ENCODE results near the gene PIK3CB. TPM values are rescaled to one million over a fixed set of nuclear protein-coding genes. Genes with fewer than 3 reads are reported as not detected.
"Not testable (repeated sequence)": the region's sequence is repeated elsewhere in the genome, so short reads cannot be mapped to it uniquely, and the experiment has no call there.

Gene PIK3CB
- total RNA-seq, 1 experiment from 2014 or later = 73.9 TPM

- in situ Hi-C loops (cut with HindIII; ENCODE audit: low pct_unique_long_range_greater_than_20kb, low sequenced_read_pairs); CTCF ChIA-PET; BruUV-seq (replicated peaks); intact Hi-C loops (cut with micrococcal nuclease; ENCODE audit: unreplicated experiment); ATAC-seq; H3K4me3 ChIP-seq (ENCODE audit: low read depth in 2 of 2, low read length in 2 of 2); H3K27me3 ChIP-seq (ENCODE audit: control insufficient read depth, insufficient read depth, low read length); DNase-seq (ENCODE audit: low read depth, low spot score); POLR2A ChIA-PET; H3K36me3 ChIP-seq (ENCODE audit: control insufficient read depth, insufficient read depth, low read length); H3K9me3 ChIP-seq (ENCODE audit: control insufficient read depth, insufficient read depth, low read depth, low read length): not testable (repeated sequence)
- Histone ChIP-seq H3K4me1 (ENCODE audit: control insufficient read depth, insufficient read depth, low read length) (peaks cover 30% of the 10 kb centered on the region; the same call in 1 of the 2 replicates), H3K27ac (ENCODE audit: low read length) (peak overlapping the region; percentile 62; the same call in 1 of the 2 replicates)
Observed at GRCh38 chr3:138680974-138681373, 153.8 kb downstream of the PIK3CB start.

DNA sequence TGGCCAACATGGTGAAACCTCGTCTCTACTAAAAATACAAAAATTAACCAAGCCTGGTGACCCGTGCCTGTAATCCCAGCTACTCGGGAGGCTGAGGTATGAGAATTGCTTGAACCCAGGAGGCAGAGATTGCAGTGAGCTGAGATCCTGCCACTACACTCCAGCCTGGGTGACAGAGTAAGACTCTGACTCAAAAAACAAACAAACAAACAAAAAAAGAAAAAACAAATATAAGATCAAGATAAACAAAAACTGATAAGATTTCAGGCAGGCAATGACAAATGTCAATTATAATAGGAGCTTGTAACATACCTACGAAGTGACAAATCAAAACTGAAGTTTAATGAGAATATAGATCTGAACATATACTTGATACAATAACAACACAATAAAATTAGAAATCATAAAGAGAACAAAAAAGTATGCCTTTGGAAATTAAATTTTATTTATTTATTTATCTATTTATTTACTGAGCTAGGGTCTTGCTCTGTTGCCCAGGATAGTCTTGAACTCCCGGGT, 155.8 kb downstream of the PIK3CB start:
- BruUV-seq (replicated peaks) = no TSS peak
- Histone ChIP-seq H3K27ac (ENCODE audit: low read length) (peak overlapping the region; percentile 54), H3K27me3 (ENCODE audit: control insufficient read depth, insufficient read depth, low read length) (no peaks in the 10 kb centered on the region), H3K36me3 (ENCODE audit: control insufficient read depth, insufficient read depth, low read length) (peaks cover 4% of the 10 kb centered on the region), H3K9me3 (ENCODE audit: control insufficient read depth, insufficient read depth, low read depth, low read length) (peaks cover 16% of the 10 kb centered on the region), H3K4me3 (ENCODE audit: low read depth in 2 of 2, low read length in 2 of 2) (no peak overlapping the region), H3K4me1 (ENCODE audit: control insufficient read depth, insufficient read depth, low read length) (peaks cover 28% of the 10 kb centered on the region; the same call in 1 of the 2 replicates)
- ChIA-PET CTCF (interaction anchor here (1.7 kb wide), 1 partner anchor 236 kb away, joined by 10 read pairs; no protein-coding TSS in a partner anchor), POLR2A (interaction anchor here (0.6 kb wide), 1 partner anchor 85 kb away, joined by 3 read pairs; the partner anchor contains the start of gene CEP70)
- TF ChIP-seq REST (IDR thresholded peaks at IDR 0.05; ENCODE audit: insufficient read depth in 1 of 2, low read depth in 2 of 2, low read length in 1 of 2) = no peak; a peak in 1 of 4 replicates
- peak; percentile 81 for TF ChIP-seq TCF7L2 (IDR thresholded peaks at IDR 0.05; ENCODE audit: low read depth, low read length)
- TF ChIP-seq POLR2AphosphoS5 (IDR thresholded peaks at IDR 0.05; ENCODE audit: low read depth, low read length) = peak; percentile 77; the same call in 1 of the 2 replicates
- TF ChIP-seq, protein P1, sequence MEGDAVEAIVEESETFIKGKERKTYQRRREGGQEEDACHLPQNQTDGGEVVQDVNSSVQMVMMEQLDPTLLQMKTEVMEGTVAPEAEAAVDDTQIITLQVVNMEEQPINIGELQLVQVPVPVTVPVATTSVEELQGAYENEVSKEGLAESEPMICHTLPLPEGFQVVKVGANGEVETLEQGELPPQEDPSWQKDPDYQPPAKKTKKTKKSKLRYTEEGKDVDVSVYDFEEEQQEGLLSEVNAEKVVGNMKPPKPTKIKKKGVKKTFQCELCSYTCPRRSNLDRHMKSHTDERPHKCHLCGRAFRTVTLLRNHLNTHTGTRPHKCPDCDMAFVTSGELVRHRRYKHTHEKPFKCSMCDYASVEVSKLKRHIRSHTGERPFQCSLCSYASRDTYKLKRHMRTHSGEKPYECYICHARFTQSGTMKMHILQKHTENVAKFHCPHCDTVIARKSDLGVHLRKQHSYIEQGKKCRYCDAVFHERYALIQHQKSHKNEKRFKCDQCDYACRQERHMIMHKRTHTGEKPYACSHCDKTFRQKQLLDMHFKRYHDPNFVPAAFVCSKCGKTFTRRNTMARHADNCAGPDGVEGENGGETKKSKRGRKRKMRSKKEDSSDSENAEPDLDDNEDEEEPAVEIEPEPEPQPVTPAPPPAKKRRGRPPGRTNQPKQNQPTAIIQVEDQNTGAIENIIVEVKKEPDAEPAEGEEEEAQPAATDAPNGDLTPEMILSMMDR (IDR thresholded peaks at IDR 0.05) = no peak
- no peak for TF ChIP-seq SIN3A (IDR thresholded peaks at IDR 0.05; ENCODE audit: borderline replicate concordance, insufficient read depth, low read depth, low read length)
- DNase-seq (ENCODE audit: low read depth, low spot score) = no peak
- in situ Hi-C loops (cut with HindIII; ENCODE audit: low pct_unique_long_range_greater_than_20kb, low sequenced_read_pairs) = no loop called here
- peak; percentile 87 for ATAC-seq
- intact Hi-C loops (cut with micrococcal nuclease; ENCODE audit: unreplicated experiment) = no loop called here

- in situ Hi-C loops (cut with HindIII; ENCODE audit: low pct_unique_long_range_greater_than_20kb, low sequenced_read_pairs) (no loop called here), intact Hi-C loops (cut with micrococcal nuclease; ENCODE audit: unreplicated experiment) (no loop called here)
- CTCF ChIA-PET = interaction anchor here (1.7 kb wide), 1 partner anchor 237 kb away, joined by 10 read pairs; no protein-coding TSS in a partner anchor
- ATAC-seq (no peak), DNase-seq (ENCODE audit: low read depth, low spot score) (no peak)
- H3K36me3 ChIP-seq (ENCODE audit: control insufficient read depth, insufficient read depth, low read length) = peaks cover 4% of the 10 kb centered on the region
- no peaks in the 10 kb centered on the region for H3K27me3 ChIP-seq (ENCODE audit: control insufficient read depth, insufficient read depth, low read length)
- H3K4me3 ChIP-seq (ENCODE audit: low read depth in 2 of 2, low read length in 2 of 2) = no peak overlapping the region
- no TSS peak for BruUV-seq (replicated peaks)
- POLR2A ChIA-PET = no interaction called here
- H3K9me3 ChIP-seq (ENCODE audit: control insufficient read depth, insufficient read depth, low read depth, low read length) = peaks cover 16% of the 10 kb centered on the region
- peaks cover 24% of the 10 kb centered on the region; the same call in 1 of the 2 replicates for H3K4me1 ChIP-seq (ENCODE audit: control insufficient read depth, insufficient read depth, low read length)
- TF ChIP-seq POLR2AphosphoS5 (IDR thresholded peaks at IDR 0.05; ENCODE audit: low read depth, low read length) (no peak), TCF7L2 (IDR thresholded peaks at IDR 0.05; ENCODE audit: low read depth, low read length) (no peak), SIN3A (IDR thresholded peaks at IDR 0.05; ENCODE audit: borderline replicate concordance, insufficient read depth, low read depth, low read length) (no peak), REST (IDR thresholded peaks at IDR 0.05; ENCODE audit: insufficient read depth in 1 of 2, low read depth in 2 of 2, low read length in 1 of 2) (no peak)
- TF ChIP-seq, protein P1 (IDR thresholded peaks at IDR 0.05) = no peak
- H3K27ac ChIP-seq (ENCODE audit: low read length) = peak overlapping the region; percentile 48
Observed at GRCh38 chr3:138678086-138678485, 156.6 kb downstream of the PIK3CB start.
